ENCODE results near the gene BRPF3. TPM values are rescaled to one million over a fixed set of nuclear protein-coding genes. Genes with fewer than 3 reads are reported as not detected.

BRPF3 gene
- total and polyA plus RNA-seq, 2 experiments from 2014 or later: 15.9 to 17.3 TPM

DNA sequence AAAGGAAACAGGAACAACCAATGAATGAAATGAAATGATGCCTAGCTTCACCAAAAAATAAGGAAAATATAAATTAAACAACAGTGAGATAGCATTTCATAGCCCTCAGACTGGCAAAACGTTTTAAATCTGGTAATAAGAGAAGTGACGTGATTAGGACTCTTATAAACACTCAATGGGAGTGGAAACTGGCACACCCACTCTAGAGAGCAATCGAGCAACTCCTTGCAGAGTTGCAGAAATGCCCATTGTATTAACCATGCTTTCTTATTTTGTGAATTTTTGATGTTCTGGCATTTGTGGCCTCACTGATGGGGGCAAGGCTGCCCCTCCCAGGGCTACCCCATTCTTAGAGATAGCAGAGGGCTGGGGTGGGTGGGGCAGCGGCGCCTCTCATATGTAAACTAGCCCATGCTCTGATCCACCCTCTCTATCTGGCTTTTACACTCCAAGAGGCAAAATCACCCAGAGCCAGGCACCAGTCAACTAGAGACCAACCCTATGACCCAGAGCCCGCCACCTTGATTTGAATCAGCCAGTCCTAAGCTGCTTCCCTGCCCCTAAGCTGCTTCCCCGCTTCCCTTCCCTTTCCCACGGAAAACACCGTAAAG, 67.0 kb downstream of the BRPF3 start:
- TF ChIP-seq, protein P1, sequence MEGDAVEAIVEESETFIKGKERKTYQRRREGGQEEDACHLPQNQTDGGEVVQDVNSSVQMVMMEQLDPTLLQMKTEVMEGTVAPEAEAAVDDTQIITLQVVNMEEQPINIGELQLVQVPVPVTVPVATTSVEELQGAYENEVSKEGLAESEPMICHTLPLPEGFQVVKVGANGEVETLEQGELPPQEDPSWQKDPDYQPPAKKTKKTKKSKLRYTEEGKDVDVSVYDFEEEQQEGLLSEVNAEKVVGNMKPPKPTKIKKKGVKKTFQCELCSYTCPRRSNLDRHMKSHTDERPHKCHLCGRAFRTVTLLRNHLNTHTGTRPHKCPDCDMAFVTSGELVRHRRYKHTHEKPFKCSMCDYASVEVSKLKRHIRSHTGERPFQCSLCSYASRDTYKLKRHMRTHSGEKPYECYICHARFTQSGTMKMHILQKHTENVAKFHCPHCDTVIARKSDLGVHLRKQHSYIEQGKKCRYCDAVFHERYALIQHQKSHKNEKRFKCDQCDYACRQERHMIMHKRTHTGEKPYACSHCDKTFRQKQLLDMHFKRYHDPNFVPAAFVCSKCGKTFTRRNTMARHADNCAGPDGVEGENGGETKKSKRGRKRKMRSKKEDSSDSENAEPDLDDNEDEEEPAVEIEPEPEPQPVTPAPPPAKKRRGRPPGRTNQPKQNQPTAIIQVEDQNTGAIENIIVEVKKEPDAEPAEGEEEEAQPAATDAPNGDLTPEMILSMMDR (IDR thresholded peaks at IDR 0.05; ENCODE audit: low read depth, low read length): no peak
- H3K36me3 ChIP-seq: no peaks in the 10 kb centered on the region
- DNase-seq (ENCODE audit: low read depth in 1 of 2, low spot score in 1 of 2): no peak
- no peaks in the 10 kb centered on the region for H3K4me1 ChIP-seq (ENCODE audit: low read depth)
- no peaks in the 10 kb centered on the region for H3K27me3 ChIP-seq
- H3K4me3 ChIP-seq: no peak overlapping the region
- H3K9me3 ChIP-seq (ENCODE audit: low read depth): no peaks in the 10 kb centered on the region
- H3K27ac ChIP-seq: no peak overlapping the region

DNA sequence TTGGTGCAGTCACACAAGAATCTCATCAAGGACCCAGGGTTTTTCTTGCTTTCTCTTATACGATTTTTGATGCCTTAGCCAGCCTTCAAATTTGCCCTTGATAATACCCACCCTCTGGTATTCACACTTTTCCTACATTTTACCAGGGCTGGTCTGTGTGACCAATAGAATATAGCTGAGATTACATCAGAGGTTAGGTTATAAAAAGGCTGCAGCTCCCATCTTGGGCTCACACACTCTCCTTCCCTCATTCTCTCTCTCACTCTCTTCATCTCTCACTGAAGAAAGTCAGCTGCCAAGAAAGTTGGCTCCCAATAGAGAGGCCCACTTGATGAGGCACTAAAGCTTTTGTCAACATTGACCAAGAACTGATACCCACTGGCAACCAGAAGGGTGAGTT, 69.2 kb downstream of the BRPF3 start:
- no peak overlapping the region for H3K4me3 ChIP-seq
- H3K36me3 ChIP-seq: no peaks in the 10 kb centered on the region
- no peak overlapping the region for H3K27ac ChIP-seq
- no peaks in the 10 kb centered on the region for H3K9me3 ChIP-seq (ENCODE audit: low read depth)
- H3K4me1 ChIP-seq (ENCODE audit: low read depth): no peaks in the 10 kb centered on the region
- TF ChIP-seq, protein P1 (IDR thresholded peaks at IDR 0.05; ENCODE audit: low read depth, low read length): no peak
- DNase-seq (ENCODE audit: low read depth in 1 of 2, low spot score in 1 of 2): no peak
- no peaks in the 10 kb centered on the region for H3K27me3 ChIP-seq

DNA sequence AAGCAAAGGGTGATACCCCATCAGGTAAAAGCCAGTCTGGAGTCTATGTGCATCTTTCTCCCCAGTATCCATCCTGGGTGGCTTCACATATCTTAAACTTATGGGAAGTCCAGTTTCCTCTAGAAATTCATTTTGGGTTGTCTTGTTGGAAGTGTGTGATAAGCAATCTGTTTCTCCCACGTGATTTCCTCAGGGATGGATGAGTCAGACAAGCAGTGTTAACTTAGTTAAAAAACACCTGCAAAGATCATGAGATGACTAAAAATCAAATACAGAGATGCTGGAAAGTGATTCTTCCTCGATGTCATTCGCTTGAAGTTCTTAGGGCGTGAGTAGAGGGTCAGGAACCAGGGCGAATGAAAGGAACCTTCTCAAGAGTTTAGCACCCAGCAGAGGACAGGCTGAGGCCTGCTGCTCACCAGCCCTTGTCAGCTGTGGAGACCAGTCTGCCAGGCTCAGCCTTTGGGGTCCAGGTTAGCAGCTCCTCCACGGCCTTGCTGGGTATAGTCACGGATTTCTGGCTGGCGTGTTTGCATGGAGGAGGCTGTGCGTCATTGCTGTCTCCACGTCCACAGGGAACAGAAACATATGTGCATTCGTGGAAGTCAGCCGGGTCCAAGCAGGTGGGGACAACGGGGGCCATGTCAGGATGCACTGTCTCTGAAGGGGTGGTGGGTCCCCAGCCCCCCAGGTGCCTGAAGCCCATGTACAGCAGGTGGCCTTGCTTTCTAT, 70.5 kb downstream of the BRPF3 start:
- no peaks in the 10 kb centered on the region for H3K4me1 ChIP-seq (ENCODE audit: low read depth)
- TF ChIP-seq, protein P1 (IDR thresholded peaks at IDR 0.05; ENCODE audit: low read depth, low read length): no peak
- no peaks in the 10 kb centered on the region for H3K27me3 ChIP-seq
- H3K27ac ChIP-seq: no peak overlapping the region
- DNase-seq (ENCODE audit: low read depth in 1 of 2, low spot score in 1 of 2): no peak
- no peak overlapping the region for H3K4me3 ChIP-seq
- H3K36me3 ChIP-seq: no peaks in the 10 kb centered on the region
- H3K9me3 ChIP-seq (ENCODE audit: low read depth): no peaks in the 10 kb centered on the region

DNA sequence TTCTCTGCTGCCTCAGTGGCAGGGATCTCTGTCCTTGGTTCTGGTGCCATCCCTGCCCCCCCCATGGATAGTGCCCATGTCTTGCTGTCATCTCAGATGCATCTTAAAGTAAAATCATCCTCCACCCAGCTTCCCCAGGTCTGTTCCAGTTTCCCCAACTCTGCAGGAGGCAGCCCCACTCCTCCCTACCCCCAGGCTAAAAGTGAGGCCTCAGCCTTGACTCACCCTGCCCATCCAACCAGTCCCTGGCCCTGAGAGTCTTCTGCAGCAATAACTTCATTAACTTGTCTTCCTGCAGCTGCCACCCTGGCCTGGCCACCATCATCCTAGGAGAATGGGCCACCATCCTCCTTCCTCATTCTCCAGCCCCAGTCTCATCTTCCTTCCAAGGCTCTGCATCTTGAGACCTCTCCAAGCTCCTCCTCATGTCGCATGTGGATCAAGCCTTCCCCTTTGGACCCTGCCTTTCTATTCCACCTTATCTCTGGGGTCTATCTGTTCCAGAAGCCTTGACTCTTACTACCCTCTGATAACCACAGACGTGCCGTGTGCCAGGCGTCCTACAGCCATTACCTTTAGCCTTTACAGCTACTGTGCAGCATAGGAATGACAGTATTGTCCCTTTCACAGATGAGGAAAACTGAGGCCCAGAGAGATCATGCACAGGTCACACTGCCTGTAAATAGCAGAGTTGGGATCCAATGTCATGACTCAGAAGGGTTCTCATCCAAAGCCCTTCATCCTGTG, 71.4 kb downstream of the BRPF3 start:
- Histone ChIP-seq H3K27me3 (no peaks in the 10 kb centered on the region), H3K4me3 (no peak overlapping the region), H3K9me3 (ENCODE audit: low read depth) (no peaks in the 10 kb centered on the region), H3K4me1 (ENCODE audit: low read depth) (no peaks in the 10 kb centered on the region), H3K36me3 (no peaks in the 10 kb centered on the region), H3K27ac (no peak overlapping the region)
- TF ChIP-seq, protein P1 (IDR thresholded peaks at IDR 0.05; ENCODE audit: low read depth, low read length): no peak
- DNase-seq (ENCODE audit: low read depth in 1 of 2, low spot score in 1 of 2): no peak

DNA sequence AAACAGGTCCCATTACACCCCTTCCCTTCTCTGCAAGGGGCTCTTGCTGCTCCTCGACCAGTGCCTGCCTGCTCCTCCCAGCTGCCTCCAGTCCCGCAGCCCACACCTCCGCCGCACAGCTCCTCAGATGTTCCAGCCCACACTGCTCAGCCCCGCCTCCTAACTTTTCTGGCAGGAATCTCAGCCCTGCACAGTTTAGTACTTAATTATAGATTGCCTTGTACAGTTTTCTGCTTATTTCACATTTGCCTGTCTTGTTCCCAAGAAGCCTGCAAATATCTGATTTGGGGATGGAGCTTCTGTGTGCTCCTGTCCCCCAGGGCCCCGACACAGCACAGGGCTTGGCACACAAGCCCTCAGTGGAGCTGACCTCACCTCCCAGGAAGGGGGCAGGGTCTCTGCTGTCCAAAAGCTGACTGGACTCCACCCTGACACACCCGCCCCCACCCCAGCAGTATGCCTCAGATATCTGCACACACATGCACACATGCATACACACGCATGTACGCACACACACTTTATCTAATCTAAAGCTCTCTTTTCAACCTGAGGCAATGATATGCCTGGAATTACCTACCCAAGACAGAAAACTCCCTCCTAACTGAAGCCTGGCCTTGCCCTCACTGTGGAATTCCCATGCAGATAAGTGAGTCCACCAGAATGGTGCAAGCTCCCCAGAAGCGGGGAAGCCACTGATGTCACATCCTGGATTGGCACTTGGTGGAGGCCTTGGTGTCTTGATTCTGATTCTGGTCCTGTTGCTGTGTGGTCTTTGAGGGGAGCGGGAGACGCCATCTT, 72.1 kb downstream of the BRPF3 start:
- Histone ChIP-seq H3K27ac (no peak overlapping the region), H3K27me3 (no peaks in the 10 kb centered on the region), H3K36me3 (no peaks in the 10 kb centered on the region), H3K4me1 (ENCODE audit: low read depth) (no peaks in the 10 kb centered on the region), H3K9me3 (ENCODE audit: low read depth) (no peaks in the 10 kb centered on the region), H3K4me3 (no peak overlapping the region)
- DNase-seq (ENCODE audit: low read depth in 1 of 2, low spot score in 1 of 2): peak in 1 of 2 donors; percentile 70
- TF ChIP-seq, protein P1 (IDR thresholded peaks at IDR 0.05; ENCODE audit: low read depth, low read length): no peak
